GM23248 (cell line): ENCODE results near the gene LEF1. TPM values are rescaled to one million over a fixed set of nuclear protein-coding genes. Genes with fewer than 3 reads are reported as not detected.

Experiments
- DNase-seq: peaks from one replicate; pipeline ENCODE4 v3.0.0-alpha.2; 2015
- H2AFZ ChIP-seq: fragments of 200-600 bp; sonication (generic); 2 replicates; pipeline ENCODE4 v1.6.1; 2016; ENCODE audit warnings: antibody characterized with exemption
- H3F3A ChIP-seq: fragments of 200-600 bp; sonication (generic); 2 replicates; pipeline ENCODE4 v1.6.1; 2016; ENCODE audit warnings: mild to moderate bottlenecking, antibody characterized with exemption, mixed run types; ENCODE audit not compliant: insufficient read depth
- H3K27ac ChIP-seq: fragments of 200-600 bp; sonication (generic); 2 replicates; pipeline ENCODE4 v1.5.1; 2016; ENCODE audit warnings: mild to moderate bottlenecking
- H3K27me3 ChIP-seq: fragments of 200-600 bp; sonication (generic); replicated peaks from 2 replicates; pipeline ENCODE4 v1.6.1; 2016; ENCODE audit warnings: mild to moderate bottlenecking; ENCODE audit not compliant: insufficient read depth
- H3K36me3 ChIP-seq: fragments of 200-600 bp; sonication (generic); 2 replicates; pipeline ENCODE4 v1.6.1; 2016; ENCODE audit warnings: low read depth, mild to moderate bottlenecking
- H3K4me1 ChIP-seq: fragments of 200-600 bp; sonication (generic); 2 replicates; pipeline ENCODE4 v1.6.1; 2016; ENCODE audit warnings: mild to moderate bottlenecking; ENCODE audit not compliant: insufficient read depth
- H3K4me2 ChIP-seq: fragments of 200-600 bp; sonication (generic); one replicate; pipeline ENCODE4 v1.6.1; 2016; ENCODE audit warnings: mild to moderate bottlenecking; ENCODE audit not compliant: unreplicated experiment
- H3K4me3 ChIP-seq: fragments of 200-600 bp; sonication (generic); 2 replicates; pipeline ENCODE4 v1.5.1; 2016; ENCODE audit warnings: mild to moderate bottlenecking
- H3K79me2 ChIP-seq: fragments of 200-600 bp; sonication (generic); 2 replicates; pipeline ENCODE4 v1.6.1; 2016; ENCODE audit warnings: mild to moderate bottlenecking; ENCODE audit not compliant: insufficient read depth
- H3K9ac ChIP-seq: fragments of 200-600 bp; sonication (generic); 2 replicates; pipeline ENCODE4 v1.6.1; 2016; ENCODE audit warnings: mild to moderate bottlenecking
- H3K9me2 ChIP-seq: fragments of 200-600 bp; sonication (generic); 2 replicates; pipeline ENCODE4 v1.6.1; 2016; ENCODE audit warnings: mixed run types, mild to moderate bottlenecking, moderate library complexity; ENCODE audit not compliant: insufficient read depth
- H3K9me3 ChIP-seq: fragments of 200-600 bp; sonication (generic); one replicate; pipeline ENCODE4 v1.6.1; 2017; ENCODE audit warnings: low read depth
- H4K20me1 ChIP-seq: fragments of 200-600 bp; sonication (generic); 2 replicates; pipeline ENCODE4 v1.6.0; 2016; ENCODE audit not compliant: insufficient read depth
- EZH2 ChIP-seq: fragments of 200-600 bp; sonication (generic); IDR thresholded peaks from 2 replicates; pipeline ENCODE4 v1.6.1; 2018; ENCODE audit warnings: antibody characterized with exemption, mild to moderate bottlenecking; ENCODE audit not compliant: insufficient read depth, poor library complexity, severe bottlenecking
- EZH2phosphoT487 ChIP-seq: fragments of 200-600 bp; sonication (generic); IDR thresholded peaks from 2 replicates; pipeline ENCODE4 v1.6.1; 2018; ENCODE audit warnings: antibody characterized with exemption, moderate library complexity, mild to moderate bottlenecking, low read depth; ENCODE audit not compliant: insufficient read depth
- whole genome bisulfite sequencing, 2 experiments: methylation state at CpG; one replicate each; pipeline ENCODE4 v1.1.6; 2015 to 2017; ENCODE audit warnings: low lambda C conversion rate in 2 of 2, low coverage in 1 of 2; ENCODE audit errors: missing lambda C conversion rate in 2 of 2; 5-methylcytosine and 5-hydroxymethylcytosine counted together
- in situ Hi-C: fragments of 300-500 bp; cut with MboI; formaldehyde crosslinking; loops from 2 replicates; pipeline ENCODE4 v1.15.0; 2020
- polyA plus RNA-seq: library from polyadenylated mRNA; unstranded; fragments of >200 nt; fragmentation: Nextera tagmentation; extraction: Ambion mirVana; gene quantifications from 2 replicates; pipeline ENCODE4 v1.2.1, GENCODE V29; 2016
- total RNA-seq: library from RNA; depleted of rRNA; stranded (reverse); fragments of >200 nt; shearing (Covaris generic); gene quantifications from 2 replicates; pipeline ENCODE4 v1.2.3, GENCODE V29; 2014

LEF1 gene
- total and polyA plus RNA-seq, 2 experiments from 2014 or later = 0.23 TPM; not detected in 1

DNA sequence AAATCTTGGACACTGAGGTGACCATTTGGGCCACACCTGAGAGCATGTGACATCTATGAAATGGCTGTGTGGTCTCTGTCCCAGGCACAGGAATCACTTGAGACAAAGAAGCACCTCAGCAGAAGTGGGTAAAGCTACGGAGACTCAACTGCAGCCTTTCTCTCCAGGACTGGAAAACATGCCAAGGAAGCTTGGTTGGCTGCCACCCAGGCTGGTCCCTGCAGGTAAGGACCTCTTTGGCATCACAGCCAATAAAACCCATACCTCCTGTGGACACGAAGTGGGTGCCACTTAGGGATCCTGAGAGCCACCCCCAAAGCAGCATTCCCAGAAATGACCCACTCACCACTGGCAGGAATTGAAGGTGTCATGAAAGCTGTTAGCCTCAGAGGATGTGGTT is 74.6 kb downstream of the LEF1 start:
- no peak overlapping the region for H3K4me2 ChIP-seq
- no peak overlapping the region for H3K4me3 ChIP-seq
- H3K27ac ChIP-seq = no peak overlapping the region
- H3K9ac ChIP-seq = no peak overlapping the region
- H3K4me1 ChIP-seq = no peaks in the 10 kb centered on the region
- H3F3A ChIP-seq = no peaks in the 10 kb centered on the region
- no peak for TF ChIP-seq EZH2phosphoT487
- no peak for TF ChIP-seq EZH2
- DNase-seq = no peak
- 20 to 21% methylated on average over 2 of the region's 2 CpGs for WGBS, 2 experiments
- H2AFZ ChIP-seq = no peak overlapping the region
- peaks cover 21% of the 10 kb centered on the region; the same call in 1 of the 2 replicates for H3K27me3 ChIP-seq
- no peaks in the 10 kb centered on the region for H3K36me3 ChIP-seq
- H4K20me1 ChIP-seq = no peaks in the 10 kb centered on the region
- in situ Hi-C loops = no loop called here
- no peaks in the 10 kb centered on the region for H3K9me3 ChIP-seq
- no peaks in the 10 kb centered on the region for H3K79me2 ChIP-seq
- no peaks in the 10 kb centered on the region for H3K9me2 ChIP-seq

GRCh38 chr4:108092288-108092687 is 76.4 kb downstream of the LEF1 start:
- no peaks in the 10 kb centered on the region for H3F3A ChIP-seq
- TF ChIP-seq EZH2 (no peak), EZH2phosphoT487 (no peak)
- no peak overlapping the region for H3K9ac ChIP-seq
- H2AFZ ChIP-seq = no peak overlapping the region
- no peaks in the 10 kb centered on the region for H3K4me1 ChIP-seq
- H3K36me3 ChIP-seq = no peaks in the 10 kb centered on the region
- no peaks in the 10 kb centered on the region for H3K9me3 ChIP-seq
- H3K9me2 ChIP-seq = no peaks in the 10 kb centered on the region
- H3K4me3 ChIP-seq = no peak overlapping the region
- H3K27me3 ChIP-seq = peaks cover 14% of the 10 kb centered on the region
- no peak for DNase-seq
- no peak overlapping the region for H3K4me2 ChIP-seq
- H3K27ac ChIP-seq = no peak overlapping the region
- no peaks in the 10 kb centered on the region for H4K20me1 ChIP-seq
- H3K79me2 ChIP-seq = no peaks in the 10 kb centered on the region
- in situ Hi-C loops = no loop called here
- 73 to 85% methylated on average over 2 of the region's 2 CpGs for WGBS, 2 experiments

GRCh38 chr4:108087293-108087967 is 81.3 kb downstream of the LEF1 start:
- in situ Hi-C loops = no loop called here

DNA sequence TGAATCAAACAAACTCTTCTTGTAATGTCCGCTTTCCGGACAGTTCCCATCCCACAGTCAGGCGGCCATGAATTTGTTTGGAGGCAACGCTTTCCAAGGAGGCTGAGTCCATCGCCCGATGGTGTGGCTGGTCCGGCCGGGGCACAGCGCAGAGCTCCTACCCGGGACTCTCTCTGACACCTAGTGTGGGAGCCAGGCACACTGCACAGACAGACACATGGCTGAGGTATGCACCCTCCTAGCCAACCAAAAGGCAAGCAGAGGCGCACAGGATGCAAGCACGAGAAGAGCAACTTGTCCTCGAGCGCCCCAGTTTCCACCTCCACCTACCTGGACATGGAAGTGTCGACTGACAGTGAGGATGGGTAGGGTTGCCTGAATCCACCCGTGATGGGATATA is 87.5 kb downstream of the LEF1 start:
- H3K9me3 ChIP-seq = no peaks in the 10 kb centered on the region
- H3K79me2 ChIP-seq = no peaks in the 10 kb centered on the region
- H3K4me3 ChIP-seq = no peak overlapping the region
- no peaks in the 10 kb centered on the region for H3F3A ChIP-seq
- H3K4me1 ChIP-seq = no peaks in the 10 kb centered on the region
- no peak overlapping the region for H3K27ac ChIP-seq
- H3K36me3 ChIP-seq = no peaks in the 10 kb centered on the region
- no peak overlapping the region for H3K9ac ChIP-seq
- TF ChIP-seq EZH2 = no peak
- TF ChIP-seq EZH2phosphoT487 = no peak
- in situ Hi-C loops = no loop called here
- no peaks in the 10 kb centered on the region for H4K20me1 ChIP-seq
- 69 to 72% methylated on average over 15 to 16 of the region's 16 CpGs for WGBS, 2 experiments
- H3K9me2 ChIP-seq = no peaks in the 10 kb centered on the region
- H2AFZ ChIP-seq = no peak overlapping the region
- H3K27me3 ChIP-seq = peaks cover 22% of the 10 kb centered on the region
- no peak for DNase-seq
- no peak overlapping the region for H3K4me2 ChIP-seq

More at GRCh38 chr4:108087293-108087967, 81.3 kb downstream of the LEF1 start:
- Histone ChIP-seq H3K9me3 (no peaks in the 10 kb centered on the region), H3K27ac (no peak overlapping the region), H3K9ac (no peak overlapping the region), H3F3A (no peaks in the 10 kb centered on the region), H3K4me2 (no peak overlapping the region), H3K4me3 (no peak overlapping the region), H3K4me1 (no peaks in the 10 kb centered on the region), H3K27me3 (peaks cover 12% of the 10 kb centered on the region), H2AFZ (no peak overlapping the region), H3K36me3 (no peaks in the 10 kb centered on the region), H3K9me2 (no peaks in the 10 kb centered on the region), H4K20me1 (no peaks in the 10 kb centered on the region), H3K79me2 (no peaks in the 10 kb centered on the region)
- 35 to 36% methylated on average over 6 of the region's 6 CpGs for WGBS, 2 experiments
- DNase-seq = no peak
- TF ChIP-seq EZH2 (no peak), EZH2phosphoT487 (no peak)
